ENCODE measurements around the gene ARHGAP9. TPM values are rescaled to one million over a fixed set of nuclear protein-coding genes. Genes with fewer than 3 reads are reported as not detected.
A peak's percentile ranks its signal among the peaks of the same experiment; 100 is the strongest.

The ARHGAP9 gene
- total RNA-seq, 1 experiment from 2014 or later: 0.92 TPM

GRCh38 chr12:57452181-57452936 lies 27.3 kb downstream of the ARHGAP9 start:
- intact Hi-C loops (cut with micrococcal nuclease; ENCODE audit: unreplicated experiment): loop anchor here (2.0 to 5.0 kb wide), 2 partner anchors 146 to 190 kb away; no protein-coding TSS in a partner anchor
- DNase-seq (ENCODE audit: low read depth, low spot score) (no peak), ATAC-seq (peak; percentile 17; the same call in 1 of the 2 replicates)
- Histone ChIP-seq H3K4me3 (ENCODE audit: low read depth in 2 of 2, low read length in 2 of 2) (no peak overlapping the region), H3K9me3 (ENCODE audit: control insufficient read depth, insufficient read depth, low read depth, low read length) (no peaks in the 10 kb centered on the region), H3K27ac (ENCODE audit: low read length) (no peak overlapping the region), H3K4me1 (ENCODE audit: control insufficient read depth, insufficient read depth, low read length) (no peaks in the 10 kb centered on the region), H3K36me3 (ENCODE audit: control insufficient read depth, insufficient read depth, low read length) (no peaks in the 10 kb centered on the region), H3K27me3 (ENCODE audit: control insufficient read depth, insufficient read depth, low read length) (no peaks in the 10 kb centered on the region)
- ChIA-PET POLR2A (interaction anchor here (0.6 kb wide), 1 partner anchor 192 kb away, joined by 3 read pairs; no protein-coding TSS in a partner anchor), CTCF (interaction anchor here (0.6 to 3.2 kb wide), 12 partner anchors 10 to 239 kb away, joined by 3 to 54 read pairs (median 3); partner anchors contain the start of gene STAC3)
- TF ChIP-seq TCF7L2 (IDR thresholded peaks at IDR 0.05; ENCODE audit: low read depth, low read length) (no peak), POLR2AphosphoS5 (IDR thresholded peaks at IDR 0.05; ENCODE audit: low read depth, low read length) (no peak), SIN3A (IDR thresholded peaks at IDR 0.05; ENCODE audit: borderline replicate concordance, insufficient read depth, low read depth, low read length) (no peak), CTCF (IDR thresholded peaks at IDR 0.05) (no peak), REST (IDR thresholded peaks at IDR 0.05; ENCODE audit: insufficient read depth in 1 of 2, low read depth in 2 of 2, low read length in 1 of 2) (no peak)
- no TSS peak for BruUV-seq (replicated peaks)
- in situ Hi-C loops (cut with HindIII; ENCODE audit: low pct_unique_long_range_greater_than_20kb, low sequenced_read_pairs): no loop called here

GRCh38 chr12:57451233-57451778 lies 28.4 kb downstream of the ARHGAP9 start:
- BruUV-seq (replicated peaks): no TSS peak
- Histone ChIP-seq H3K9me3 (ENCODE audit: control insufficient read depth, insufficient read depth, low read depth, low read length) (no peaks in the 10 kb centered on the region), H3K4me1 (ENCODE audit: control insufficient read depth, insufficient read depth, low read length) (no peaks in the 10 kb centered on the region), H3K27me3 (ENCODE audit: control insufficient read depth, insufficient read depth, low read length) (no peaks in the 10 kb centered on the region), H3K4me3 (ENCODE audit: low read depth in 2 of 2, low read length in 2 of 2) (no peak overlapping the region), H3K36me3 (ENCODE audit: control insufficient read depth, insufficient read depth, low read length) (no peaks in the 10 kb centered on the region), H3K27ac (ENCODE audit: low read length) (no peak overlapping the region)
- ChIA-PET CTCF (interaction anchor here (1.9 to 3.2 kb wide), 2 partner anchors 143 to 187 kb away, joined by 11 to 54 read pairs; no protein-coding TSS in a partner anchor), POLR2A (no interaction called here)
- intact Hi-C loops (cut with micrococcal nuclease; ENCODE audit: unreplicated experiment) (loop anchor here (5.0 kb wide), 1 partner anchor 189 kb away; no protein-coding TSS in a partner anchor), in situ Hi-C loops (cut with HindIII; ENCODE audit: low pct_unique_long_range_greater_than_20kb, low sequenced_read_pairs) (no loop called here)
- TF ChIP-seq CTCF (IDR thresholded peaks at IDR 0.05) (no peak), REST (IDR thresholded peaks at IDR 0.05; ENCODE audit: insufficient read depth in 1 of 2, low read depth in 2 of 2, low read length in 1 of 2) (no peak), SIN3A (IDR thresholded peaks at IDR 0.05; ENCODE audit: borderline replicate concordance, insufficient read depth, low read depth, low read length) (no peak), TCF7L2 (IDR thresholded peaks at IDR 0.05; ENCODE audit: low read depth, low read length) (no peak), POLR2AphosphoS5 (IDR thresholded peaks at IDR 0.05; ENCODE audit: low read depth, low read length) (no peak)
- no peak for DNase-seq (ENCODE audit: low read depth, low spot score)
- no peak for ATAC-seq
